ENCODE results near the gene USB1.

DNA sequence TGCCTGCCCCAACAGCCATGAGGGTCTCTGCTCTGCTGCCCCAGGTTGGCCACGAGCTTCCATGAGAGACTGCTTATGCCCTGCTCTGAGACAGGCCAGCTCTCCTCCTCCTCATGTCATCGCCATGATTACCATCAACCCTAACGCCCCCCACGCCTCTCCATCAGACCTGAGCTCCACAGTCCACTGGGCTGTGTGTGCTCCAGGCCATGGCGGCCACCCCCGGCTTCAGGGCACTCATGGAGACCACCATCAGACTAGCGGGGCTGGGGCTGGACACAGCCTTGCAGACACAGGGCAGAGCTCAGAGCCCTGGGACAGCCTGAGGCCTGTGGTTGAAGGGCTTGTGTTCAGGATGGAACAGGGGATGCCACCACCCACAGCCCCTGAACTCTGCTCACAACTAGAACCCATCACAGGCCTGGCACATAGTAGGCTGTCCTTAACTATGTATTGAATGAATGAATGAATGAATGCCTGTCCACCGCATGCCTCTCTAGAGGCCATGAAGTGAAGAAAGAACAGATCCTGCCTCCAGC, 44.9 kb upstream of the USB1 start:
- no peak for TF ChIP-seq POLR2AphosphoS5 (IDR thresholded peaks at IDR 0.05)
- TF ChIP-seq, protein P1, sequence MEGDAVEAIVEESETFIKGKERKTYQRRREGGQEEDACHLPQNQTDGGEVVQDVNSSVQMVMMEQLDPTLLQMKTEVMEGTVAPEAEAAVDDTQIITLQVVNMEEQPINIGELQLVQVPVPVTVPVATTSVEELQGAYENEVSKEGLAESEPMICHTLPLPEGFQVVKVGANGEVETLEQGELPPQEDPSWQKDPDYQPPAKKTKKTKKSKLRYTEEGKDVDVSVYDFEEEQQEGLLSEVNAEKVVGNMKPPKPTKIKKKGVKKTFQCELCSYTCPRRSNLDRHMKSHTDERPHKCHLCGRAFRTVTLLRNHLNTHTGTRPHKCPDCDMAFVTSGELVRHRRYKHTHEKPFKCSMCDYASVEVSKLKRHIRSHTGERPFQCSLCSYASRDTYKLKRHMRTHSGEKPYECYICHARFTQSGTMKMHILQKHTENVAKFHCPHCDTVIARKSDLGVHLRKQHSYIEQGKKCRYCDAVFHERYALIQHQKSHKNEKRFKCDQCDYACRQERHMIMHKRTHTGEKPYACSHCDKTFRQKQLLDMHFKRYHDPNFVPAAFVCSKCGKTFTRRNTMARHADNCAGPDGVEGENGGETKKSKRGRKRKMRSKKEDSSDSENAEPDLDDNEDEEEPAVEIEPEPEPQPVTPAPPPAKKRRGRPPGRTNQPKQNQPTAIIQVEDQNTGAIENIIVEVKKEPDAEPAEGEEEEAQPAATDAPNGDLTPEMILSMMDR (IDR thresholded peaks at IDR 0.05), result no peak
- TF ChIP-seq POLR2A (IDR thresholded peaks at IDR 0.05), result no peak

All from breast epithelium (tissue), 3 donors.